Measurements from ENCODE around the gene FURIN. TPM values are rescaled to one million over a fixed set of nuclear protein-coding genes. Genes with fewer than 3 reads are reported as not detected.

FURIN gene
- polyA plus RNA-seq, 2 of the 4 experiments (the other 2 are of a cell fraction), result 16.8 to 33.3 TPM

- peak overlapping the region; percentile 44; the same call in 1 of the 3 replicates for H3K4me2 ChIP-seq
- CTCF ChIA-PET, result interaction anchor here (0.7 to 6.8 kb wide), 9 partner anchors 9 to 217 kb away, joined by 3 to 59 read pairs (median 4); partner anchors contain the start of gene UNC45A
These were observed 3.9 kb upstream of the FURIN start for GRCh38 chr15:90864507-90864906.

GRCh38 chr15:90865702-90866101 is 2.7 kb upstream of the FURIN start:
- Histone ChIP-seq H3K27ac (no peak overlapping the region; a peak in 1 of 6 replicates), H3K9me3 (no peaks in the 10 kb centered on the region), H3K4me1 (peaks cover 81% of the 10 kb centered on the region), H3K4me2 (no peak overlapping the region), H3K4me3 (no peak overlapping the region)
- WGBS (ENCODE audit: missing lambda C conversion rate), result 93% methylated on average over 4 of the region's 4 CpGs
- FAIRE-seq, result no peak
- DNase-seq (ENCODE audit: low read depth in 1 of 2, low spot score in 1 of 2), result no peak
- ChIA-PET CTCF (interaction anchor here (1.1 to 6.8 kb wide), 4 partner anchors 20 to 218 kb away, joined by 4 to 59 read pairs (median 6); partner anchors contain the start of gene BLM), POLR2A (no interaction called here)
- TF ChIP-seq EP300 (IDR thresholded peaks at IDR 0.05) (no peak), HOXB13 (CRISPR knock-in tag; IDR thresholded peaks at IDR 0.05; ENCODE audit: low read depth) (no peak), RAD21 (conservative IDR thresholded peaks at IDR 0.05 in 1 of 2, IDR thresholded peaks at IDR 0.05 in 1 of 2) (no peak), HEYL (CRISPR knock-in tag; IDR thresholded peaks at IDR 0.05) (no peak), NFE2L2 (conservative IDR thresholded peaks at IDR 0.05; ENCODE audit: low read length) (no peak), SREBF2 (IDR thresholded peaks at IDR 0.05) (no peak), PBX3 (IDR thresholded peaks at IDR 0.05) (no peak), HES2 (IDR thresholded peaks at IDR 0.05) (no peak), RARB (CRISPR knock-in tag; IDR thresholded peaks at IDR 0.05) (no peak), FOXS1 (CRISPR knock-in tag; IDR thresholded peaks at IDR 0.05) (no peak), NPAS2 (CRISPR knock-in tag; IDR thresholded peaks at IDR 0.05; ENCODE audit: borderline replicate concordance) (no peak), ESRRA (IDR thresholded peaks at IDR 0.05; ENCODE audit: borderline replicate concordance, low read length) (no peak), ZSCAN20 (CRISPR knock-in tag; IDR thresholded peaks at IDR 0.05) (no peak), HOXB5 (CRISPR knock-in tag; IDR thresholded peaks at IDR 0.05) (no peak), ZNF302 (CRISPR knock-in tag; IDR thresholded peaks at IDR 0.05) (no peak), ZC3H11A (IDR thresholded peaks at IDR 0.05) (no peak), MAFK (IDR thresholded peaks at IDR 0.05; ENCODE audit: partially characterized antibody) (no peak), MAZ (IDR thresholded peaks at IDR 0.05; ENCODE audit: borderline replicate concordance, low read depth, low read length) (no peak)
- no peak for ATAC-seq

More at GRCh38 chr15:90864507-90864906, 3.9 kb upstream of the FURIN start:
- Histone ChIP-seq H3K27ac (peak overlapping the region; percentile 25 to 76; a peak in 5 of 6 replicates), H3K4me3 (no peak overlapping the region), H3K9me3 (no peaks in the 10 kb centered on the region), H3K4me1 (peaks cover 81% of the 10 kb centered on the region)
- 87% methylated on average over 10 of the region's 10 CpGs for WGBS (ENCODE audit: missing lambda C conversion rate)
- FAIRE-seq (no peak), DNase-seq (ENCODE audit: low read depth in 1 of 2, low spot score in 1 of 2) (no peak), ATAC-seq (no peak)
- TF ChIP-seq FOSL2 (IDR thresholded peaks at IDR 0.05) (no peak), FOSL2 (CRISPR knock-in tag; IDR thresholded peaks at IDR 0.05) (peak; percentile 33; the same call in 1 of the 2 replicates), MAZ (IDR thresholded peaks at IDR 0.05; ENCODE audit: borderline replicate concordance, low read depth, low read length) (no peak)
- POLR2A ChIA-PET, result no interaction called here

GRCh38 chr15:90866161-90866715 is 2.1 kb upstream of the FURIN start:
- H3K4me1 ChIP-seq, result peaks cover 77% of the 10 kb centered on the region
- POLR2A ChIA-PET, result no interaction called here
- DNase-seq (ENCODE audit: low read depth in 1 of 2, low spot score in 1 of 2) (no peak), ATAC-seq (no peak), FAIRE-seq (no peak)
- 78% methylated on average over 16 of the region's 16 CpGs for WGBS (ENCODE audit: missing lambda C conversion rate)
- H3K4me3 ChIP-seq, result no peak overlapping the region
- no peaks in the 10 kb centered on the region for H3K9me3 ChIP-seq
- CTCF ChIA-PET, result interaction anchor here (1.2 to 6.8 kb wide), 3 partner anchors 19 to 218 kb away, joined by 4 to 59 read pairs (median 7); partner anchors contain the start of gene BLM
- H3K4me2 ChIP-seq, result no peak overlapping the region
- H3K27ac ChIP-seq, result peak overlapping the region in 1 of 2 experiments; percentile 29; a peak in 1 of 6 replicates
- TF ChIP-seq TP53 (CRISPR knock-in tag; IDR thresholded peaks at IDR 0.05), result no peak
- TF ChIP-seq POLR2AphosphoS2 (conservative IDR thresholded peaks at IDR 0.05; ENCODE audit: low read length), result no peak
- TF ChIP-seq HOXB13 (CRISPR knock-in tag; IDR thresholded peaks at IDR 0.05; ENCODE audit: low read depth), result no peak
- no peak for TF ChIP-seq CHD2 (IDR thresholded peaks at IDR 0.05; ENCODE audit: low read length, partially characterized antibody)
- TF ChIP-seq KDM5A (IDR thresholded peaks at IDR 0.05), result no peak
- TF ChIP-seq RNF2 (IDR thresholded peaks at IDR 0.05; ENCODE audit: borderline replicate concordance, low read depth), result no peak
- no peak for TF ChIP-seq MAFK (IDR thresholded peaks at IDR 0.05; ENCODE audit: partially characterized antibody)
- no peak for TF ChIP-seq CEBPB (IDR thresholded peaks at IDR 0.05)
